ENCODE results near the gene MICAL3. TPM values are rescaled to one million over a fixed set of nuclear protein-coding genes. Genes with fewer than 3 reads are reported as not detected.
"Not testable (repeated sequence)": the region's sequence is repeated elsewhere in the genome, so short reads cannot be mapped to it uniquely, and the experiment has no call there.

The MICAL3 gene
- total RNA-seq, 1 donor from 2014 or later: 47.9 TPM

DNA sequence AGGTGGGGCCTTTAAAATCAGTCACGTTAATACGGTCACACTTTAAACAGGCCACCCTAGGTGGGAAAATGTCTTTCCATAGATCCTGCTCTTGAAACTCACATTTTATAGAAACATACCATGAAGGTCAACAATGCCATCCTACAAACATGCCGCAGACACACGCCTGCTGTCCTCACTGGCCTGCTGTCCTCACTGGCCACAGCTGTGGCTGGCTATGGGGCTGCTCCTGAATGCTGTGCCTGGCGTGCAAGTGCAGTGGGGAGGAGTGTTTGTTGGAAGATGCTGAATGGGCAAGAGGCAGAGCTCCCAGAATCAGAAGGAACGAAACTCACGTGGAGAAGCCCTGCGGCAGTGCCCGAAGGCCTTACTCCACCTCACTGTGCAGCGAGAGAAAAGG is 143.9 kb downstream of the MICAL3 start:
- Mint-ChIP-seq H3K36me3 (ENCODE audit: unreplicated experiment) (peaks cover 10% of the 10 kb centered on the region), H3K27ac (ENCODE audit: unreplicated experiment) (no peak overlapping the region), H3K4me1 (ENCODE audit: unreplicated experiment) (no peaks in the 10 kb centered on the region), H3K9me3 (ENCODE audit: unreplicated experiment) (no peaks in the 10 kb centered on the region), H3K4me3 (ENCODE audit: unreplicated experiment) (no peak overlapping the region), H3K27me3 (ENCODE audit: unreplicated experiment) (no peaks in the 10 kb centered on the region)
- TF ChIP-seq, protein P1, sequence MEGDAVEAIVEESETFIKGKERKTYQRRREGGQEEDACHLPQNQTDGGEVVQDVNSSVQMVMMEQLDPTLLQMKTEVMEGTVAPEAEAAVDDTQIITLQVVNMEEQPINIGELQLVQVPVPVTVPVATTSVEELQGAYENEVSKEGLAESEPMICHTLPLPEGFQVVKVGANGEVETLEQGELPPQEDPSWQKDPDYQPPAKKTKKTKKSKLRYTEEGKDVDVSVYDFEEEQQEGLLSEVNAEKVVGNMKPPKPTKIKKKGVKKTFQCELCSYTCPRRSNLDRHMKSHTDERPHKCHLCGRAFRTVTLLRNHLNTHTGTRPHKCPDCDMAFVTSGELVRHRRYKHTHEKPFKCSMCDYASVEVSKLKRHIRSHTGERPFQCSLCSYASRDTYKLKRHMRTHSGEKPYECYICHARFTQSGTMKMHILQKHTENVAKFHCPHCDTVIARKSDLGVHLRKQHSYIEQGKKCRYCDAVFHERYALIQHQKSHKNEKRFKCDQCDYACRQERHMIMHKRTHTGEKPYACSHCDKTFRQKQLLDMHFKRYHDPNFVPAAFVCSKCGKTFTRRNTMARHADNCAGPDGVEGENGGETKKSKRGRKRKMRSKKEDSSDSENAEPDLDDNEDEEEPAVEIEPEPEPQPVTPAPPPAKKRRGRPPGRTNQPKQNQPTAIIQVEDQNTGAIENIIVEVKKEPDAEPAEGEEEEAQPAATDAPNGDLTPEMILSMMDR (IDR thresholded peaks at IDR 0.05): no peak
- DNase-seq (ENCODE audit: extremely low spot score, unreplicated experiment): no peak

DNA sequence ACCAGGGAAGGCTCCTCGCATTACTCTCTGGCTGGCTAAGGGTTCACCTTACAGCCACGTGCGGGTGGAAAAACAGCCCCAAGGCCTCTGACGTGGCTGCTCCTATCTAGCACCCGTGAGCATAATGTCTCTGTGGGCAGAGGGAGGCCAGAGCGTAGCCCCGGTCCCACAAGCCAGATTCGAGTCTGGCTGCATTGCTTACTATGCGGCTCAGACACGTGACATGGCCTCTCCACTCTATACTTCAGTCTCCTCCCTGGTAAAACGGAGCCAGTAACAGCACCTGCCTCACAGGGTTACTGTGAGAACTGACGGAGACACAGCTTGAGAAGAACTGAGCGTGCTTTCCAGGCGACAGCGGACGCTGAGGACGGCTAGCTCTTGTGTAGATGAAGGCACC is 144.3 kb downstream of the MICAL3 start:
- DNase-seq (ENCODE audit: extremely low spot score, unreplicated experiment): no peak
- Mint-ChIP-seq H3K4me3 (ENCODE audit: unreplicated experiment) (no peak overlapping the region), H3K27ac (ENCODE audit: unreplicated experiment) (no peak overlapping the region), H3K36me3 (ENCODE audit: unreplicated experiment) (peaks cover 12% of the 10 kb centered on the region), H3K9me3 (ENCODE audit: unreplicated experiment) (no peaks in the 10 kb centered on the region), H3K27me3 (ENCODE audit: unreplicated experiment) (no peaks in the 10 kb centered on the region), H3K4me1 (ENCODE audit: unreplicated experiment) (no peaks in the 10 kb centered on the region)
- TF ChIP-seq, protein P1 (IDR thresholded peaks at IDR 0.05): no peak

DNA sequence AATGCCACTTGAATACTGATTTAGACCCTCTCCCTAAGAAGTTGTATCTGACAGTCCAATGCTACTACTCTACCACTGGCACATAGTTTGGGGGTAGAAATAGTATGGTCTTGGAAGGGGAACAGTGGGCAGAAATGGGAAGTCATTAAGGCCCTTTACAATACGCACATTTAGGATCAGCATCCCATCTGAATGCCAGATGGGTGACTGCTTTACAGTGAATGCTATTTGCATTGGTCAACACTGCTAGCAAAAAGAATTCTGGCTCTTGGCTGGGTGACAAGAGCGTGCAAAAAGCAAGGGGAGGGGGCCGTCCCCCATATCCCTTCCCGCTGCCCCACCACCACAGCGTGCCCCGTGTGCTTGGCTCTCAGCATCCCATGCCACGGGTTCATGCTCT is 145.4 kb downstream of the MICAL3 start:
- Mint-ChIP-seq H3K4me1 (ENCODE audit: unreplicated experiment) (no peaks in the 10 kb centered on the region), H3K27me3 (ENCODE audit: unreplicated experiment) (no peaks in the 10 kb centered on the region), H3K4me3 (ENCODE audit: unreplicated experiment) (no peak overlapping the region), H3K27ac (ENCODE audit: unreplicated experiment) (no peak overlapping the region), H3K36me3 (ENCODE audit: unreplicated experiment) (peaks cover 13% of the 10 kb centered on the region), H3K9me3 (ENCODE audit: unreplicated experiment) (no peaks in the 10 kb centered on the region)
- TF ChIP-seq, protein P1 (IDR thresholded peaks at IDR 0.05): no peak
- no peak for DNase-seq (ENCODE audit: extremely low spot score, unreplicated experiment)

DNA sequence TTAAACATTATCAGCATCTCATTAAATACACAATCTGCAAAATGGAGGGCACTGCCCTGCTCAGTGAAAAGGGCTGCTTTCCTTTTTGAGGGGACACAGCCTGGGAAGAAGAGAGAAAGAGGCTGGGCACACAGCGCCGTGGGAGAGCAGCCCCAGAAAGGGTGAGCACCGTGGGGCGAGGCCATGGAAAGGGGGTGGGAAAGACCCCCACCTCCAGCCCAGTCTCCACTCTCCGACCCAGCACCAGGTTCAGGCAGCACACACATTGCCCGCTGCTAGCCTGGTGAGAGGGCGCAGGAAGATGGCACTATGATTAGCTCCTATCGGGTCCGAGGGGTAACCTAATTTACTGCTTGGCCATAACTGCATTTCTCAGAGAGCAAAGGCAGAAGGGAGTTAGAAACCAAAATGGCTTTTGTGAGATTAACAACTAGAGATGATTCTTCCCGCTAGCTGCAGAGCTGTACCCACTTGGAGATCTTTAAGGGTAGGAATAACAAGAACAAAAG is 146.1 kb downstream of the MICAL3 start:
- no peak overlapping the region for H3K4me3 Mint-ChIP-seq (ENCODE audit: unreplicated experiment)

DNA sequence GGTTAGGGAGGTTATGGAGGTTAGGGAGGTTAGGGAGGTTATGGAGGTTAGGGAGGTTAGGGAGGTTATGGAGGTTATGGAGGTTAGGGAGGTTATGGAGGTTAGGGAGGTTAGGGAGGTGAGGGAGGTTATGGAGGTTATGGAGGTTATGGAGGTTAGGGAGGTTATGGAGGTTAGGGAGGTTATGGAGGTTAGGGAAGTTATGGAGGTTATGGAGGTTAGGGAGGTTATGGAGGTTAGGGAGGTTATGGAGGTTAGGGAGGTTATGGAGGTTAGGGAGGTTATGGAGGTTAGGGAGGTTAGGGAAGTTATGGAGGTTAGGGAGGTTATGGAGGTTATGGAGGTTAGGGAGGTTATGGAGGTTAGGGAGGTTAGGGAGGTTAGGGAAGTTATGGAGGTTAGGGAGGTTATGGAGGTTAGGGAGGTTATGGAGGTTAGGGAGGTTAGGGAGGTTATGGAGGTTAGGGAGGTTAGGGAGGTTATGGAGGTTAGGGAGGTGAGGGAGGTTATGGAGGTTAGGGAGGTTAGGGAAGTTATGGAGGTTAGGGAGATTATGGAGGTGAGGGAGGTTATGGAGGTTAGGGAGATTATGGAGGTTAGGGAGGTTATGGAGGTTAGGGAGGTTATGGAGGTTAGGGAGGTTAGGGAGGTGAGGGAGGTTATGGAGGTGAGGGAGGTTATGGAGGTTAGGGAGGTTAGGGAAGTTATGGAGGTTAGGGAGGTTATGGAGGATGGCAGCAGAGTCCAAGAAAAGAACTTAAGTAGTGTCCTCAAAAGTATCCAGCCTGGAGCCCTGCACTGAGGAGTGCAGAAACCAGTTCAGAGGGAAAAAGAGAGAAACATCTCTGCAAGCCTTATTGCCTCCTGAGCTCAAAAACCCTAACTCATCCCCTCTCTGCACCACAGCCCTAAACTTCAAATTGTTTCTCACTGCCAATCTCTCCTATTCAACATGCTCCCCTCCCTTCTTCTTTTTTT is 147.2 kb downstream of the MICAL3 start:
- H3K27ac Mint-ChIP-seq (ENCODE audit: unreplicated experiment); H3K4me3 Mint-ChIP-seq (ENCODE audit: unreplicated experiment); H3K27me3 Mint-ChIP-seq (ENCODE audit: unreplicated experiment); H3K9me3 Mint-ChIP-seq (ENCODE audit: unreplicated experiment); H3K4me1 Mint-ChIP-seq (ENCODE audit: unreplicated experiment); DNase-seq (ENCODE audit: extremely low spot score, unreplicated experiment): not testable (repeated sequence)
- H3K36me3 Mint-ChIP-seq (ENCODE audit: unreplicated experiment): peaks cover 12% of the 10 kb centered on the region

More for the DNA sequence above, 146.1 kb downstream of the MICAL3 start:
- Mint-ChIP-seq H3K27ac (ENCODE audit: unreplicated experiment) (no peak overlapping the region), H3K36me3 (ENCODE audit: unreplicated experiment) (peaks cover 12% of the 10 kb centered on the region), H3K27me3 (ENCODE audit: unreplicated experiment) (no peaks in the 10 kb centered on the region), H3K9me3 (ENCODE audit: unreplicated experiment) (no peaks in the 10 kb centered on the region), H3K4me1 (ENCODE audit: unreplicated experiment) (no peaks in the 10 kb centered on the region)
- TF ChIP-seq, protein P1 (IDR thresholded peaks at IDR 0.05): no peak
- no peak for DNase-seq (ENCODE audit: extremely low spot score, unreplicated experiment)

All from osteocyte (in vitro differentiated cells).